HG03175 (cell line): ENCODE results near the gene CPEB4.

Experiments used
- ATAC-seq: cut with Tn5 transposase; IDR thresholded peaks from one replicate; pipeline ENCODE4 v1.9.1; 2021; ENCODE audit warnings: mild to moderate bottlenecking, moderate library complexity; ENCODE audit not compliant: unreplicated experiment

Gene CPEB4

GRCh38 chr5:173971681-173972345 is 83.7 kb downstream of the CPEB4 start:
- ATAC-seq, result no peak

- ATAC-seq, result no peak
These were observed 84.4 kb downstream of the CPEB4 start for GRCh38 chr5:173972607-173972924.

GRCh38 chr5:173972925-173973615 is 84.9 kb downstream of the CPEB4 start:
- ATAC-seq, result peak; percentile 59

GRCh38 chr5:173973616-173973969 is 85.4 kb downstream of the CPEB4 start:
- ATAC-seq, result peak; percentile 32

GRCh38 chr5:173974688-173975239 is 86.6 kb downstream of the CPEB4 start:
- no peak for ATAC-seq

- no peak for ATAC-seq
These were observed 93.1 kb downstream of the CPEB4 start for GRCh38 chr5:173981185-173981761.

GRCh38 chr5:173984218-173984617 is 96.1 kb downstream of the CPEB4 start:
- no peak for ATAC-seq

- ATAC-seq, result no peak
These were observed 100.6 kb downstream of the CPEB4 start, which contains the start of gene C5orf47 for GRCh38 chr5:173988554-173989431. Gene C5orf47 (plus strand): TSS chr5:173989170. CDS start chr5:173989264, 94 bp downstream.

- no peak for ATAC-seq
These were observed 101.4 kb downstream of the CPEB4 start for GRCh38 chr5:173989432-173990082.

GRCh38 chr5:173997331-173997730 is 109.2 kb downstream of the CPEB4 start:
- ATAC-seq, result no peak

- ATAC-seq, result no peak
These were observed 110.4 kb downstream of the CPEB4 start for GRCh38 chr5:173998531-173998930.

- no peak for ATAC-seq
These were observed 111.9 kb downstream of the CPEB4 start for GRCh38 chr5:174000076-174000475.

GRCh38 chr5:174003795-174004194 is 115.6 kb downstream of the CPEB4 start:
- ATAC-seq, result no peak

GRCh38 chr5:174008922-174009321 is 120.8 kb downstream of the CPEB4 start:
- no peak for ATAC-seq

- no peak for ATAC-seq
These were observed 122.2 kb downstream of the CPEB4 start for GRCh38 chr5:174010365-174010764.

- ATAC-seq, result no peak
These were observed 123.3 kb downstream of the CPEB4 start for GRCh38 chr5:174011441-174011840.
